Peyer's patch (tissue), 4 donors: ENCODE data around the gene S100A3.

Experiments
- CTCF ChIP-seq, 6 experiments: fragments of 450-650 bp in 4 of 6; fragments of 200-600 bp in 2 of 6; sonication (generic) in 1 of 6; IDR thresholded peaks; one replicate each; pipeline ENCODE4 v1.5.1; 2017 to 2019; ENCODE audit warnings: antibody characterized with exemption in 6 of 6, mild to moderate bottlenecking in 3 of 6, moderate library complexity in 1 of 6
- POLR2A ChIP-seq, 2 donors: fragments of 450-650 bp; IDR thresholded peaks; one replicate each; pipeline ENCODE4 v1.5.1; 2017; ENCODE audit warnings: antibody characterized with exemption in 2 of 2, mild to moderate bottlenecking in 2 of 2, moderate library complexity in 2 of 2

GRCh38 chr1:153547560-153548551, 1.2 kb downstream of the S100A3 start:
- TF ChIP-seq CTCF (IDR thresholded peaks at IDR 0.05) = no peak
- no peak for TF ChIP-seq POLR2A (IDR thresholded peaks at IDR 0.05)
